ENCODE measurements around the gene PRTFDC1.
"Not testable (repeated sequence)": the region's sequence is repeated elsewhere in the genome, so short reads cannot be mapped to it uniquely, and the experiment has no call there.

The PRTFDC1 gene

GRCh38 chr10:24959382-24959730 is 7.0 kb upstream of the PRTFDC1 start:
- no peaks in the 10 kb centered on the region for H3K9me2 ChIP-seq (replicated peaks; ENCODE audit: insufficient read depth, low read length)
- H3F3A ChIP-seq (ENCODE audit: insufficient read depth, low read length): no peaks in the 10 kb centered on the region
- no peak overlapping the region for H3K9ac ChIP-seq (ENCODE audit: low read length)
- no peak for DNase-seq
- no peaks in the 10 kb centered on the region for H3K4me1 ChIP-seq (ENCODE audit: low read length)
- TF ChIP-seq, protein P1, sequence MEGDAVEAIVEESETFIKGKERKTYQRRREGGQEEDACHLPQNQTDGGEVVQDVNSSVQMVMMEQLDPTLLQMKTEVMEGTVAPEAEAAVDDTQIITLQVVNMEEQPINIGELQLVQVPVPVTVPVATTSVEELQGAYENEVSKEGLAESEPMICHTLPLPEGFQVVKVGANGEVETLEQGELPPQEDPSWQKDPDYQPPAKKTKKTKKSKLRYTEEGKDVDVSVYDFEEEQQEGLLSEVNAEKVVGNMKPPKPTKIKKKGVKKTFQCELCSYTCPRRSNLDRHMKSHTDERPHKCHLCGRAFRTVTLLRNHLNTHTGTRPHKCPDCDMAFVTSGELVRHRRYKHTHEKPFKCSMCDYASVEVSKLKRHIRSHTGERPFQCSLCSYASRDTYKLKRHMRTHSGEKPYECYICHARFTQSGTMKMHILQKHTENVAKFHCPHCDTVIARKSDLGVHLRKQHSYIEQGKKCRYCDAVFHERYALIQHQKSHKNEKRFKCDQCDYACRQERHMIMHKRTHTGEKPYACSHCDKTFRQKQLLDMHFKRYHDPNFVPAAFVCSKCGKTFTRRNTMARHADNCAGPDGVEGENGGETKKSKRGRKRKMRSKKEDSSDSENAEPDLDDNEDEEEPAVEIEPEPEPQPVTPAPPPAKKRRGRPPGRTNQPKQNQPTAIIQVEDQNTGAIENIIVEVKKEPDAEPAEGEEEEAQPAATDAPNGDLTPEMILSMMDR (IDR thresholded peaks at IDR 0.05; ENCODE audit: low read length): no peak
- TF ChIP-seq EZH2phosphoT487 (IDR thresholded peaks at IDR 0.05; ENCODE audit: low read length): no peak
- TF ChIP-seq EZH2 (optimal IDR thresholded peaks at IDR 0.05; ENCODE audit: low read depth, low read length): no peak
- H3K4me3 ChIP-seq (ENCODE audit: low read length): no peak overlapping the region
- H3K27me3 ChIP-seq (replicated peaks; ENCODE audit: insufficient read depth, low read length): no peaks in the 10 kb centered on the region
- no peak overlapping the region for H2AFZ ChIP-seq (ENCODE audit: low read length)
- H3K4me2 ChIP-seq (ENCODE audit: low read depth, low read length): no peak overlapping the region
- no peak overlapping the region for H3K27ac ChIP-seq (ENCODE audit: low read length)
- H3K36me3 ChIP-seq (replicated peaks; ENCODE audit: insufficient read depth, low read length): no peaks in the 10 kb centered on the region
- no peaks in the 10 kb centered on the region for H4K20me1 ChIP-seq (ENCODE audit: insufficient read depth, low read length)
- H3K79me2 ChIP-seq (ENCODE audit: low read length): no peaks in the 10 kb centered on the region
- no peaks in the 10 kb centered on the region for H3K9me3 ChIP-seq (replicated peaks; ENCODE audit: insufficient read depth, low read length)

GRCh38 chr10:24958721-24959381 is 6.4 kb upstream of the PRTFDC1 start:
- TF ChIP-seq EZH2 (optimal IDR thresholded peaks at IDR 0.05; ENCODE audit: low read depth, low read length) (no peak), EZH2phosphoT487 (IDR thresholded peaks at IDR 0.05; ENCODE audit: low read length) (no peak)
- TF ChIP-seq, protein P1 (IDR thresholded peaks at IDR 0.05; ENCODE audit: low read length): no peak
- H3K9me3 ChIP-seq (replicated peaks; ENCODE audit: insufficient read depth, low read length): no peaks in the 10 kb centered on the region
- no peaks in the 10 kb centered on the region for H3F3A ChIP-seq (ENCODE audit: insufficient read depth, low read length)
- H3K27ac ChIP-seq (ENCODE audit: low read length): no peak overlapping the region
- H3K27me3 ChIP-seq (replicated peaks; ENCODE audit: insufficient read depth, low read length): no peaks in the 10 kb centered on the region
- H3K4me1 ChIP-seq (ENCODE audit: low read length): no peaks in the 10 kb centered on the region
- no peak overlapping the region for H3K9ac ChIP-seq (ENCODE audit: low read length)
- no peak for DNase-seq
- no peaks in the 10 kb centered on the region for H3K36me3 ChIP-seq (replicated peaks; ENCODE audit: insufficient read depth, low read length)
- H3K79me2 ChIP-seq (ENCODE audit: low read length): no peaks in the 10 kb centered on the region
- H3K4me3 ChIP-seq (ENCODE audit: low read length): no peak overlapping the region
- no peak overlapping the region for H2AFZ ChIP-seq (ENCODE audit: low read length)
- H3K9me2 ChIP-seq (replicated peaks; ENCODE audit: insufficient read depth, low read length): no peaks in the 10 kb centered on the region
- H4K20me1 ChIP-seq (ENCODE audit: insufficient read depth, low read length): no peaks in the 10 kb centered on the region
- H3K4me2 ChIP-seq (ENCODE audit: low read depth, low read length): no peak overlapping the region

DNA sequence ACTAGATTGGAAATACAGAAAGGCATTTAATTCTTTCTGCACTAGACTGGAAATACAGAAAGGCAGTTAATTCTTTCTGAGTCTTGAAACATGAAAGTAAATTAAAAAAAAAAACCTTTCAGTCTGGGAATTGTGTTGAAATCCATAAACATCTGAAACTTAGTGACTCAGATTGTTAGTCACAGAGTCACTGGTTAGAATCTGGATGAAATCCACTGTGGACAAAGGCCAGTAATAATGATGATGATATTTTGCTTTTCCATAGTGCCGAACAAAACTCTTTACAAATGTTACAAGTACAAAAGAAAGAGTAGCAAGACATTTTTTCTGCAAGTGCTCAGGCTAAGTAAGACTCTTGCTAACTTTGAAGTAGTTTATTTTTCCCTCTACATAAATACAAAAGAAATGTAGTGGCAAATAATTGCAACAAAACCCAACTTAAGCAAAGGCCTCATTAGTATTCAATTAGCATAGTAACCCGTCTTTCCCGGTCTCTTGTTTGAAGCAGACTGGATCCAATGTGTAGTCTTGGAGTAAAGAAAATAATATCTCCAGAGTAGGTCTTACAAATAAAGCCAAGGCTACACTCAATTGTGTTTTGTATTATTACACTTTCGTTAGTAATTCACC is 5.8 kb upstream of the PRTFDC1 start:
- Histone ChIP-seq H3K4me2 (ENCODE audit: low read depth, low read length) (no peak overlapping the region), H3K9ac (ENCODE audit: low read length) (no peak overlapping the region)
- no peak for TF ChIP-seq EZH2phosphoT487 (IDR thresholded peaks at IDR 0.05; ENCODE audit: low read length)
- no peak for TF ChIP-seq EZH2 (optimal IDR thresholded peaks at IDR 0.05; ENCODE audit: low read depth, low read length)
- TF ChIP-seq, protein P1 (IDR thresholded peaks at IDR 0.05; ENCODE audit: low read length): no peak

DNA sequence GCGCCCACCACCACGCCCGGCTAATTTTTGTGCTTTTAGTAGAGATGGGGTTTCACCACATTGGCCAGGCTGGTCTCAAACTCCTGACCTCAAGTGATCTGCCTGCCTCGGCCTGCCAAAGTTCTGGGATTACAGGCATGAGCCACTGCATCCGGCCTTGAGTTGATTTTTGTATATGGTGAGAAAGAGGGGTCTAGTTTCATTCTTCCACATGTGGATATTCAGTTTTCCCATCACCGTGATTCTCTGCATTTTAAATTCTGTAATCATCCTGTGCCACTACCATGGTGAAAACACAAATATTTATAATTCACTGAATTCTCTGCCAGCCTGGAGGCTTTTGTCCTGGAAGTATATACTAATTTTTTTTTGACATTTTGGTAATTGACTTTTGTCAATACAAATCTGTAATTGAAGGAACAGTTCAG is 5.2 kb upstream of the PRTFDC1 start:
- not testable (repeated sequence) for H3K27ac ChIP-seq (ENCODE audit: low read length); H3K4me1 ChIP-seq (ENCODE audit: low read length); DNase-seq; H3K9me3 ChIP-seq (replicated peaks; ENCODE audit: insufficient read depth, low read length); H3F3A ChIP-seq (ENCODE audit: insufficient read depth, low read length); H3K9me2 ChIP-seq (replicated peaks; ENCODE audit: insufficient read depth, low read length); H3K4me2 ChIP-seq (ENCODE audit: low read depth, low read length); H2AFZ ChIP-seq (ENCODE audit: low read length); H3K4me3 ChIP-seq (ENCODE audit: low read length); H4K20me1 ChIP-seq (ENCODE audit: insufficient read depth, low read length); H3K9ac ChIP-seq (ENCODE audit: low read length); H3K79me2 ChIP-seq (ENCODE audit: low read length); H3K36me3 ChIP-seq (replicated peaks; ENCODE audit: insufficient read depth, low read length); H3K27me3 ChIP-seq (replicated peaks; ENCODE audit: insufficient read depth, low read length)

More for the DNA sequence above, 5.8 kb upstream of the PRTFDC1 start:
- no peaks in the 10 kb centered on the region for H3K27me3 ChIP-seq (replicated peaks; ENCODE audit: insufficient read depth, low read length)
- no peaks in the 10 kb centered on the region for H3K9me2 ChIP-seq (replicated peaks; ENCODE audit: insufficient read depth, low read length)
- no peak overlapping the region for H3K27ac ChIP-seq (ENCODE audit: low read length)
- no peaks in the 10 kb centered on the region for H3K79me2 ChIP-seq (ENCODE audit: low read length)
- H3F3A ChIP-seq (ENCODE audit: insufficient read depth, low read length): no peaks in the 10 kb centered on the region
- no peaks in the 10 kb centered on the region for H3K9me3 ChIP-seq (replicated peaks; ENCODE audit: insufficient read depth, low read length)
- H2AFZ ChIP-seq (ENCODE audit: low read length): no peak overlapping the region
- no peaks in the 10 kb centered on the region for H3K36me3 ChIP-seq (replicated peaks; ENCODE audit: insufficient read depth, low read length)
- H3K4me1 ChIP-seq (ENCODE audit: low read length): no peaks in the 10 kb centered on the region
- no peaks in the 10 kb centered on the region for H4K20me1 ChIP-seq (ENCODE audit: insufficient read depth, low read length)
- H3K4me3 ChIP-seq (ENCODE audit: low read length): no peak overlapping the region
- DNase-seq: no peak
